H1 (cell line): ENCODE data around the gene FAM120B. TPM values are rescaled to one million over a fixed set of nuclear protein-coding genes. Genes with fewer than 3 reads are reported as not detected.
A peak's percentile ranks its signal among the peaks of the same experiment; 100 is the strongest.

Experiments used
- CTCF ChIA-PET: fragments of 300-600 bp; sonication (Branson Sonifier 250); formaldehyde crosslinking; loops from one replicate; lab custom pipeline; 2021; ENCODE audit not compliant: partially characterized antibody; lab: Charles Lee
- POLR2A ChIA-PET: fragments of 300-600 bp; sonication (Branson Sonifier 250); formaldehyde crosslinking; loops from one replicate; lab custom pipeline; 2021; ENCODE audit warnings: inconsistent platforms; ENCODE audit not compliant: partially characterized antibody; lab: Charles Lee
- DNase-seq, 2 experiments: peaks; one replicate each; pipeline versions ENCODE4 v3.0.0 to v3.0.0-alpha.2; 2010 to 2022; ENCODE audit warnings: low spot score in 2 of 2, low read depth in 1 of 2, mixed read lengths in 1 of 2
- FAIRE-seq: peaks from 2 replicates; lab custom pipeline; 2011; peaks lifted over from hg19 to GRCh38; lab: Jason Lieb, UNC
- H2AFZ ChIP-seq: 2 replicates; pipeline ENCODE4 v1.8.1; 2012; ENCODE audit warnings: low read length, inconsistent platforms
- H2AK5ac ChIP-seq: 2 replicates; pipeline ENCODE4 v1.6.1; 2013; ENCODE audit warnings: low read depth, low read length
- H2BK120ac ChIP-seq: replicated peaks from 2 replicates; pipeline ENCODE3; 2013; ENCODE audit warnings: low read depth, low read length, inconsistent platforms
- H2BK12ac ChIP-seq: 2 replicates; pipeline ENCODE4 v1.6.1; 2013; ENCODE audit warnings: low read depth, low read length
- H2BK15ac ChIP-seq: 2 replicates; pipeline ENCODE4 v1.6.1; 2013; ENCODE audit warnings: low read length
- H2BK20ac ChIP-seq: 2 replicates; pipeline ENCODE4 v1.6.1; 2013; ENCODE audit warnings: low read length
- H2BK5ac ChIP-seq: 2 replicates; pipeline ENCODE4 v1.6.1; 2013; ENCODE audit warnings: low read depth, low read length
- H3K14ac ChIP-seq: 2 replicates; pipeline ENCODE4 v1.6.1; 2013; ENCODE audit warnings: inconsistent platforms; ENCODE audit not compliant: insufficient read length
- H3K18ac ChIP-seq: 2 replicates; pipeline ENCODE4 v1.6.1; 2013; ENCODE audit warnings: low read length; ENCODE audit errors: extremely low read depth
- H3K23ac ChIP-seq: 2 replicates; pipeline ENCODE4 v1.6.1; 2013; ENCODE audit warnings: inconsistent platforms; ENCODE audit not compliant: insufficient read length
- H3K23me2 ChIP-seq: 2 replicates; pipeline ENCODE4 v1.6.1; 2013; ENCODE audit warnings: low read depth, low read length
- H3K27ac ChIP-seq: 2 replicates; pipeline ENCODE4 v1.6.1; 2011; ENCODE audit warnings: low read depth, low read length, inconsistent platforms
- H3K27me3 ChIP-seq, 4 experiments: replicated peaks in 1 of 4; 1 replicate in 1 of 4; 2 replicates in 3 of 4; pipeline versions ENCODE4 v1.6.1 to v1.8.1; 2011 to 2013; ENCODE audit warnings: low read length in 3 of 4, mild to moderate bottlenecking in 3 of 4, inconsistent platforms in 2 of 4, mixed read lengths in 2 of 4, moderate library complexity in 1 of 4; ENCODE audit not compliant: control insufficient read depth in 3 of 4, insufficient read depth in 3 of 4; ENCODE audit errors: extremely low read depth in 1 of 4
- H3K36me3 ChIP-seq, 4 experiments: 2 replicates each; pipeline versions ENCODE4 v1.6.1 to v1.8.1; 2011 to 2013; ENCODE audit warnings: mild to moderate bottlenecking in 4 of 4, low read length in 3 of 4, moderate library complexity in 2 of 4, control low read depth in 1 of 4, inconsistent platforms in 1 of 4; ENCODE audit not compliant: insufficient read depth in 4 of 4, control insufficient read depth in 2 of 4
- H3K4ac ChIP-seq: replicated peaks from 2 replicates; pipeline ENCODE3; 2013; ENCODE audit warnings: low read length, low read depth, mixed read lengths, inconsistent platforms; ENCODE audit not compliant: insufficient read length
- H3K4me1 ChIP-seq, 4 experiments: replicated peaks in 1 of 4; 1 replicate in 1 of 4; 2 replicates in 3 of 4; pipeline versions ENCODE4 v1.6.1 to v1.8.1; 2011 to 2013; ENCODE audit warnings: low read length in 3 of 4, inconsistent platforms in 2 of 4, mixed read lengths in 1 of 4; ENCODE audit not compliant: insufficient read depth in 4 of 4, control insufficient read depth in 3 of 4
- H3K4me2 ChIP-seq, 2 experiments: 2 replicates each; pipeline versions ENCODE4 v1.6.1 to v1.8.1; 2011 to 2013; ENCODE audit warnings: low read depth in 2 of 2, low read length in 2 of 2, control low read depth in 1 of 2, inconsistent platforms in 1 of 2, mild to moderate bottlenecking in 1 of 2; ENCODE audit not compliant: insufficient read depth in 1 of 2
- H3K4me3 ChIP-seq, 4 experiments: fragments of 200-600, 300-600 bp in 1 of 4; sonication (generic), shearing (Covaris generic), sonication (Bioruptor Twin) in 1 of 4; 2 replicates each; pipeline versions ENCODE4 v1.5.1 to v1.8.1; 2011 to 2016; ENCODE audit warnings: low read length in 4 of 4, low read depth in 3 of 4, control low read depth in 2 of 4, inconsistent platforms in 2 of 4, mild to moderate bottlenecking in 2 of 4, mixed read lengths in 1 of 4, moderate library complexity in 1 of 4; ENCODE audit not compliant: insufficient read depth in 2 of 4; ENCODE audit errors: extremely low read depth in 1 of 4
- H3K56ac ChIP-seq: replicated peaks from 2 replicates; pipeline ENCODE3; 2013; ENCODE audit warnings: low read depth, mild to moderate bottlenecking, mixed read lengths, low read length, inconsistent platforms; ENCODE audit not compliant: insufficient read length
- H3K79me1 ChIP-seq: 2 replicates; pipeline ENCODE4 v1.6.1; 2013; ENCODE audit warnings: low read depth, low read length, control low read depth
- H3K79me2 ChIP-seq, 2 experiments: 2 replicates each; pipeline versions ENCODE4 v1.6.1 to v1.8.1; 2012 to 2013; ENCODE audit warnings: low read length in 2 of 2, mild to moderate bottlenecking in 2 of 2, inconsistent platforms in 1 of 2; ENCODE audit not compliant: insufficient read depth in 2 of 2, control insufficient read depth in 1 of 2
- H3K9ac ChIP-seq, 4 experiments: replicated peaks in 1 of 4; 1 replicate in 1 of 4; 2 replicates in 3 of 4; pipeline versions ENCODE4 v1.6.1 to v1.8.1; 2011 to 2013; ENCODE audit warnings: low read depth in 3 of 4, low read length in 3 of 4, control low read depth in 2 of 4, mild to moderate bottlenecking in 2 of 4, moderate library complexity in 2 of 4, inconsistent platforms in 1 of 4; ENCODE audit errors: extremely low read depth in 1 of 4
- H3K9me3 ChIP-seq, 2 experiments: 2 replicates each; pipeline versions ENCODE4 v1.6.1 to v1.8.1; 2012 to 2013; ENCODE audit warnings: mild to moderate bottlenecking in 2 of 2, moderate library complexity in 2 of 2, control low read depth in 1 of 2, inconsistent platforms in 1 of 2, low read depth in 1 of 2, low read length in 1 of 2, mixed read lengths in 1 of 2; ENCODE audit not compliant: insufficient read depth in 2 of 2
- H4K20me1 ChIP-seq, 2 experiments: replicated peaks in 1 of 2; 2 replicates each; pipeline versions ENCODE3 to v1.8.1; 2011 to 2013; ENCODE audit warnings: inconsistent platforms in 2 of 2, low read length in 2 of 2, mild to moderate bottlenecking in 1 of 2; ENCODE audit not compliant: insufficient read depth in 2 of 2, control insufficient read depth in 1 of 2
- H4K5ac ChIP-seq: 2 replicates; pipeline ENCODE4 v1.6.1; 2013; ENCODE audit warnings: low read length, low read depth, mixed read lengths, inconsistent platforms; ENCODE audit not compliant: insufficient read length
- H4K8ac ChIP-seq: 2 replicates; pipeline ENCODE4 v1.8.0; 2013; ENCODE audit warnings: mild to moderate bottlenecking, moderate library complexity, low read length, inconsistent platforms; ENCODE audit not compliant: insufficient read depth; ENCODE audit errors: extremely low read depth
- H4K91ac ChIP-seq: replicated peaks from 2 replicates; pipeline ENCODE3; 2013; ENCODE audit warnings: low read length, mixed read lengths, inconsistent platforms; ENCODE audit not compliant: insufficient read length
- BACH1 ChIP-seq: IDR thresholded peaks from 2 replicates; pipeline ENCODE4 v1.6.1; 2012; ENCODE audit warnings: low read length, improper control_type of control experiment
- CEBPB ChIP-seq: IDR thresholded peaks from 2 replicates; pipeline ENCODE4 v1.6.1; 2012; ENCODE audit warnings: low read depth, low read length
- FOSL1 ChIP-seq: IDR thresholded peaks from 2 replicates; pipeline ENCODE4 v1.6.1; 2011; ENCODE audit warnings: mild to moderate bottlenecking, low read depth, low read length, moderate library complexity; ENCODE audit not compliant: insufficient read depth
- KDM4A ChIP-seq: IDR thresholded peaks from one replicate; pipeline ENCODE4 v1.7.1; 2012; ENCODE audit warnings: low read depth, mild to moderate bottlenecking, moderate library complexity, low read length, inconsistent platforms; ENCODE audit not compliant: severe bottlenecking
- NRF1 ChIP-seq: IDR thresholded peaks from 2 replicates; pipeline ENCODE4 v1.6.1; 2011; ENCODE audit warnings: mild to moderate bottlenecking, low read depth, low read length, improper control_type of control experiment
- POLR2A ChIP-seq, 2 experiments: IDR thresholded peaks; 1 replicate in 1 of 2; 2 replicates in 1 of 2; pipeline ENCODE4 v1.6.1; 2011; ENCODE audit warnings: low read depth in 2 of 2, low read length in 2 of 2, mild to moderate bottlenecking in 2 of 2; ENCODE audit errors: control extremely low read depth in 1 of 2
- RBBP5 ChIP-seq: IDR thresholded peaks from 2 replicates; pipeline ENCODE4 v1.7.1; 2012; ENCODE audit warnings: low read depth, mild to moderate bottlenecking, inconsistent platforms, low read length, moderate library complexity, borderline replicate concordance
- SRF ChIP-seq: IDR thresholded peaks from 2 replicates; pipeline ENCODE4 v1.6.1; 2011; ENCODE audit warnings: mild to moderate bottlenecking, low read depth, low read length, moderate library complexity
- TAF1 ChIP-seq: IDR thresholded peaks from 2 replicates; pipeline ENCODE4 v1.6.1; 2011; ENCODE audit warnings: mild to moderate bottlenecking, low read depth, low read length
- TEAD4 ChIP-seq: IDR thresholded peaks from 2 replicates; pipeline ENCODE4 v1.6.1; 2012; ENCODE audit warnings: low read depth, low read length, inconsistent platforms, mixed read lengths
- WGBS, 2 experiments: shearing (Covaris generic) in 1 of 2; methylation state at CpG; one replicate each; pipeline versions ENCODE4 v1.1.6 to v1.1.7; 2013 to 2015; ENCODE audit warnings: low lambda C conversion rate in 2 of 2, mixed read lengths in 2 of 2, inconsistent platforms in 1 of 2, low coverage in 1 of 2, missing lambda C conversion rate in 1 of 2; ENCODE audit not compliant: insufficient replicate concordance in 2 of 2, insufficient coverage in 1 of 2, insufficient read length in 1 of 2; ENCODE audit errors: extremely low coverage in 1 of 2, missing lambda C conversion rate in 1 of 2; 5-methylcytosine and 5-hydroxymethylcytosine counted together
- polyA plus RNA-seq, 7 experiments: library from polyadenylated mRNA; depleted of rRNA in 3 of 7; stranded (reverse) in 5 of 7; unstranded in 2 of 7; fragments of >200 nt in 5 of 7; fragments of 200-250 nt in 2 of 7; gene quantifications; 1 replicate in 5 of 7; 2 replicates in 1 of 7; 4 replicates in 1 of 7; pipeline versions ENCODE4 v1.2.1 to v1.2.3, GENCODE V29; 2011 to 2013; ENCODE audit warnings: missing spikeins in 2 of 7, mixed read lengths in 2 of 7
- total RNA-seq: library from RNA; stranded (reverse); fragmentation: NEBNext Ultra II Directional; extraction: Animal tissue kit (Norgen Biotek cat#: 25700); gene quantifications from 2 replicates; pipeline ENCODE4 v1.2.1, GENCODE V29; 2021
- TF ChIP-seq, protein P1 (sequence below): IDR thresholded peaks from 2 replicates; pipeline ENCODE4 v1.6.1; 2012; ENCODE audit warnings: low read length, inconsistent platforms

Gene FAM120B
- total and polyA plus RNA-seq, 2 of the 8 experiments (the other 6 are each of a cell fraction or from before 2014, with no cell fraction given) = 5.1 to 12.5 TPM

- H2AFZ ChIP-seq = no peak overlapping the region
- H3K79me2 ChIP-seq = no peaks in the 10 kb centered on the region
- H3K79me1 ChIP-seq = no peaks in the 10 kb centered on the region
- peaks cover 0 to 5% (median under 1%) of the 10 kb centered on the region in 4 experiments; a peak in 2 of 7 replicates for H3K4me1 ChIP-seq
- no peak overlapping the region for H2BK20ac ChIP-seq
- no peaks in the 10 kb centered on the region for H3K9me3 ChIP-seq
- H3K9ac ChIP-seq = no peak overlapping the region
- peak overlapping the region; percentile 62 for H4K8ac ChIP-seq
- H4K91ac ChIP-seq = no peak overlapping the region
- H3K4me3 ChIP-seq = no peak overlapping the region
- H2BK12ac ChIP-seq = no peak overlapping the region
- no peak overlapping the region for H2BK5ac ChIP-seq
- H3K27me3 ChIP-seq = no peaks in the 10 kb centered on the region
- no peak overlapping the region for H4K5ac ChIP-seq
- FAIRE-seq (no peak), DNase-seq (no peak)
- POLR2A ChIA-PET = interaction anchor here (0.6 to 4.8 kb wide), 2 partner anchors 12 to 18 kb away, joined by 3 to 17 read pairs; partner anchors contain the start of gene DLL1
- H3K56ac ChIP-seq = no peak overlapping the region
- WGBS, 2 experiments = 88% methylated on average over 25 of the region's 30 CpGs; no CpG with 5 or more reads in 1 of the 2 experiments
- H3K23me2 ChIP-seq = no peaks in the 10 kb centered on the region
- H3K4me2 ChIP-seq = no peak overlapping the region
- H2BK120ac ChIP-seq = no peak overlapping the region
- no peak overlapping the region for H2AK5ac ChIP-seq
- H3K14ac ChIP-seq = no peak overlapping the region
- no peaks in the 10 kb centered on the region for H4K20me1 ChIP-seq
- CTCF ChIA-PET = interaction anchor here (0.9 to 1.3 kb wide), 4 partner anchors 10 to 441 kb away, joined by 3 to 6 read pairs (median 4); no protein-coding TSS in a partner anchor
- H2BK15ac ChIP-seq = no peak overlapping the region
- H3K18ac ChIP-seq = no peak overlapping the region
- no peak overlapping the region for H3K4ac ChIP-seq
- no peak overlapping the region for H3K23ac ChIP-seq
- no peaks in the 10 kb centered on the region for H3K36me3 ChIP-seq
- no peak overlapping the region for H3K27ac ChIP-seq
- TF ChIP-seq NRF1 = no peak
- no peak for TF ChIP-seq RBBP5
- TF ChIP-seq CEBPB = no peak
- no peak for TF ChIP-seq TEAD4
- no peak for TF ChIP-seq SRF
- TF ChIP-seq, protein P1, sequence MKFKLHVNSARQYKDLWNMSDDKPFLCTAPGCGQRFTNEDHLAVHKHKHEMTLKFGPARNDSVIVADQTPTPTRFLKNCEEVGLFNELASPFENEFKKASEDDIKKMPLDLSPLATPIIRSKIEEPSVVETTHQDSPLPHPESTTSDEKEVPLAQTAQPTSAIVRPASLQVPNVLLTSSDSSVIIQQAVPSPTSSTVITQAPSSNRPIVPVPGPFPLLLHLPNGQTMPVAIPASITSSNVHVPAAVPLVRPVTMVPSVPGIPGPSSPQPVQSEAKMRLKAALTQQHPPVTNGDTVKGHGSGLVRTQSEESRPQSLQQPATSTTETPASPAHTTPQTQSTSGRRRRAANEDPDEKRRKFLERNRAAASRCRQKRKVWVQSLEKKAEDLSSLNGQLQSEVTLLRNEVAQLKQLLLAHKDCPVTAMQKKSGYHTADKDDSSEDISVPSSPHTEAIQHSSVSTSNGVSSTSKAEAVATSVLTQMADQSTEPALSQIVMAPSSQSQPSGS = no peak
- no peak for TF ChIP-seq POLR2A (IDR thresholded peaks at IDR 0.05; ENCODE audit: control extremely low read depth in 1 of 2, low read depth in 2 of 2, low read length in 2 of 2)
- no peak for TF ChIP-seq FOSL1
- no peak for TF ChIP-seq BACH1
- no peak for TF ChIP-seq KDM4A
- TF ChIP-seq TAF1 = no peak
Observed at GRCh38 chr6:170272341-170273065, 34.1 kb upstream of the FAM120B start.
